Body of pancreas (tissue), 4 donors: ENCODE results near the gene DRC7. TPM values are rescaled to one million over a fixed set of nuclear protein-coding genes. Genes with fewer than 3 reads are reported as not detected.

Source experiments
- ATAC-seq: fragments of 150-250 bp; one replicate; pipeline ENCODE4 v1.9.1; 2016
- DNase-seq, 4 donors: peaks; one replicate each; pipeline ENCODE4 v3.0.0-alpha.2; 2019
- H3K27ac ChIP-seq, 4 donors: fragments of 200-600 bp; sonication (generic); 1 replicate in 3 of 4; 2 replicates in 1 of 4; pipeline versions ENCODE4 v1.5.1 to v1.6.1; 2016 to 2019; ENCODE audit warnings: mild to moderate bottlenecking in 1 of 4, mixed read lengths in 1 of 4, moderate library complexity in 1 of 4
- H3K27me3 ChIP-seq, 2 donors: fragments of 200-600 bp; sonication (generic); one replicate each; pipeline ENCODE4 v1.6.0; 2016; ENCODE audit warnings: mild to moderate bottlenecking in 1 of 2
- H3K36me3 ChIP-seq, 2 donors: fragments of 200-600 bp; sonication (generic); replicated peaks in 1 of 2; 2 replicates each; pipeline ENCODE4 v1.5.1; 2016; ENCODE audit warnings: low read depth in 2 of 2; ENCODE audit not compliant: insufficient read depth in 1 of 2
- H3K4me1 ChIP-seq: fragments of 200-600 bp; sonication (generic); one replicate; pipeline ENCODE4 v1.6.0; 2016
- H3K4me3 ChIP-seq, 2 donors: fragments of 200-600 bp; sonication (generic); 1 replicate in 1 of 2; 2 replicates in 1 of 2; pipeline ENCODE4 v1.5.1; 2016 to 2019
- H3K9me3 ChIP-seq, 3 donors: fragments of 200-600 bp; sonication (generic); 1 replicate in 2 of 3; 2 replicates in 1 of 3; pipeline ENCODE4 v1.5.1; 2016
- CTCF ChIP-seq, 7 experiments: fragments of 450-650 bp in 4 of 7; fragments of 200-600 bp in 3 of 7; sonication (generic) in 3 of 7; IDR thresholded peaks; one replicate each; pipeline ENCODE4 v1.5.1; 2016 to 2019; ENCODE audit warnings: antibody characterized with exemption in 7 of 7
- POLR2A ChIP-seq, 3 donors: fragments of 450-650 bp; IDR thresholded peaks; one replicate each; pipeline ENCODE4 v1.6.1; 2016; ENCODE audit warnings: antibody characterized with exemption in 3 of 3, mild to moderate bottlenecking in 2 of 3
- WGBS, 2 donors: methylation state at CpG; one replicate each; pipeline ENCODE4 v1.1.5; 2017; 5-methylcytosine and 5-hydroxymethylcytosine counted together
- intact Hi-C: fragments of 100-400 bp; cut with DNase I; formaldehyde crosslinking; loops from one replicate; pipeline ENCODE4 v1.15.1; 2023
- total RNA-seq, 2 donors: library from RNA; depleted of rRNA; stranded (reverse); fragments of >200 nt; gene quantifications; one replicate each; pipeline ENCODE4 v1.1.0, GENCODE V29; 2016

DRC7 gene
- total RNA-seq, 2 donors from 2014 or later: 1.3 TPM; not detected in 1

DNA sequence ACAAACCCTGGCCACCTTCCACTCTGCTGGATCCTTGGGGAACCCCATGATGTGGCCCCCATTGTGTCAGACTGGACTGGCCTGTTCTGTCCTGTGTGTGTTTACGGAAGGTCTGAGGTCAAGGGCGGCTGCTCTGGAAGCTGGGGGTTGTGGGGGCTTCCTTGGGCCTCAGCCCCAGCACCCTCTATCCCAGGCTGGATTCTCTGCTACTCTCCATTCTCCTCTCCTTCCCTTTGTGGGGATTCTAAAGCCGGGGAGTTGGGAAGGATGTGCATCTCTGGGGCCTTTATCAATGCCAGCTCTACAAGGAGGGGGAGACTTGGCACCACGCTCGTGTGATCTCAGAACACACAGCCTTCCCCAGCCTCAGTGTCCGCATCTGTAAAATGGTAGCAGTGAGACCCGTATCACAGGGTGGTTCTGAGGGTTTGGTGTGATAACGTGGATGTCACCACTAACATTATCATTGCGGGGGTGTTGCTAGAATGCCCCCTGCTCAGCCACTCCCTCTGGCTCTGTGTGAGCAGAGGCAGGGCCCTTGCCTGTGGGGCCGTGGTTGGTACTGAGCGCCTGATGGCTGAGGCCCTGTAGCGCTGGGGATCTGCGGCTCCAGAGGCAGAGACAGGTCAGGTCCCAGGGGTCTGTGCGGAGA, 48.1 kb upstream of the DRC7 start:
- WGBS, 2 donors: 77 to 85% methylated on average over 9 to 14 of the region's 14 CpGs
- TF ChIP-seq CTCF (IDR thresholded peaks at IDR 0.05) (no peak), POLR2A (IDR thresholded peaks at IDR 0.05) (no peak)
- no peaks in the 10 kb centered on the region for H3K9me3 ChIP-seq
- H3K4me3 ChIP-seq: no peak overlapping the region
- intact Hi-C loops: loop anchor here (5.0 kb wide), 1 partner anchor 54 kb away; no protein-coding TSS in a partner anchor
- DNase-seq (no peak), ATAC-seq (no peak)
- no peaks in the 10 kb centered on the region for H3K27me3 ChIP-seq
- peaks cover 21% of the 10 kb centered on the region for H3K4me1 ChIP-seq
- H3K27ac ChIP-seq: peak overlapping the region; percentile 6 to 43 (median 26)
- H3K36me3 ChIP-seq: peaks cover 8 to 9% of the 10 kb centered on the region in 2 donors

DNA sequence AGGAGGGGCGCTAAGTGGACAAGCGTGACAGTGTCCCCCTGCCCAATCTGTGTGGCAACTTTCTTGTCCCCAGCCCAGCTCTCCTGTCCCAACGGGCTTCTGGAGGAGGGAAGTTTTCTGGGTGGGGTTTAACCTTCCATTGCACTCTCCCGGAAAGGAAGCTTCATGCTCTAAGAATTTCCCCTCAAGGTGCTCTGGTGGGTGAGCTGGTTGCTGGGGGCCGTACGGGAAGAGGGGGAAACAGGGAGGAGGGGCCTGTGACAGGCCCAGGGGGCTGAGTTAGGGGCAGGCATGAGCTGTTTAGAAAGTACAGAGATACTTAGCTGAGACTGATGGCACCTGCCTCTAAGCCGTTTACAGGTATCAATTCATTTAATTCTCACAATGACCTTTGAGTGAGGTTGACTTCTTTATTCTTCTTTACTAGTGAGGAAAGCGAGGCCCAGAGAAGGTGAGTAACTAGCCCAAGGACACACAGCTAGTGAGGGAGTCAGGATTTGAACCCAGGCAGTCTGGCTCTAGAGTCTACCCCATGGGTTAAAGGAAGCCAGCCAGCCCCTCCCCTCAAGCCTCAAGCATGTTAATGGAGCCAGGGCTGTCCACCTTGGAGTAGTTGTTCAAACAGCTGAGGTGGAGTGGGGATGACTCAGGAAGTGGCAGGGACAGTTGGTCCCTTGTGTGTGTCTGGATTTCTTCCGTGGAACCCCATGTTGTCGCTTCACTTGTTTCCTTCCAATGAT, 47.3 kb upstream of the DRC7 start:
- Histone ChIP-seq H3K27ac (peak overlapping the region in 3 of 4 donors; percentile 6 to 42 (median 42)), H3K4me1 (peaks cover 14% of the 10 kb centered on the region), H3K4me3 (no peak overlapping the region), H3K27me3 (no peaks in the 10 kb centered on the region), H3K9me3 (no peaks in the 10 kb centered on the region), H3K36me3 (peaks cover 9% of the 10 kb centered on the region in 2 donors)
- intact Hi-C loops: loop anchor here (5.0 kb wide), 1 partner anchor 55 kb away; no protein-coding TSS in a partner anchor
- 68 to 70% methylated on average over 9 to 10 of the region's 10 CpGs for WGBS, 2 donors
- DNase-seq: no peak
- no peak for ATAC-seq
- TF ChIP-seq CTCF (IDR thresholded peaks at IDR 0.05): no peak
- no peak for TF ChIP-seq POLR2A (IDR thresholded peaks at IDR 0.05)

GRCh38 chr16:57648125-57648524, 46.5 kb upstream of the DRC7 start:
- WGBS, 2 donors: 67 to 90% methylated on average over 5 of the region's 5 CpGs
- TF ChIP-seq POLR2A (IDR thresholded peaks at IDR 0.05): no peak
- Histone ChIP-seq H3K4me3 (no peak overlapping the region), H3K9me3 (no peaks in the 10 kb centered on the region), H3K27ac (peak overlapping the region in 3 of 4 donors; percentile 6 to 42 (median 6)), H3K4me1 (peaks cover 10% of the 10 kb centered on the region), H3K27me3 (no peaks in the 10 kb centered on the region), H3K36me3 (peaks cover 9% of the 10 kb centered on the region in 2 donors)
- DNase-seq (no peak), ATAC-seq (no peak)
- intact Hi-C loops: loop anchor here (2.0 to 5.0 kb wide), 2 partner anchors 47 to 56 kb away; no protein-coding TSS in a partner anchor

GRCh38 chr16:57648581-57649442, 45.8 kb upstream of the DRC7 start:
- intact Hi-C loops: loop anchor here (2.0 to 5.0 kb wide), 2 partner anchors 48 to 57 kb away; no protein-coding TSS in a partner anchor
- ATAC-seq (peak; percentile 84), DNase-seq (peak; percentile 78 to 89 (median 84))
- H3K9me3 ChIP-seq: no peaks in the 10 kb centered on the region
- WGBS, 2 donors: 25 to 37% methylated on average over 11 to 18 of the region's 18 CpGs
- peak; percentile 99 to 100 (median 100) for TF ChIP-seq CTCF (IDR thresholded peaks at IDR 0.05)
- no peak for TF ChIP-seq POLR2A (IDR thresholded peaks at IDR 0.05)
- H3K27ac ChIP-seq: peak overlapping the region in 2 of 4 donors; percentile 6 to 42
- no peak overlapping the region for H3K4me3 ChIP-seq
- no peaks in the 10 kb centered on the region for H3K27me3 ChIP-seq
- H3K36me3 ChIP-seq: peaks cover 9% of the 10 kb centered on the region in 2 donors
- H3K4me1 ChIP-seq: peaks cover 6% of the 10 kb centered on the region
